ENCODE results near the gene APLF. TPM values are rescaled to one million over a fixed set of nuclear protein-coding genes. Genes with fewer than 3 reads are reported as not detected.

APLF gene
- total and polyA plus RNA-seq, 9 donors = 1.0 to 14.1 (median 9.3) TPM

DNA sequence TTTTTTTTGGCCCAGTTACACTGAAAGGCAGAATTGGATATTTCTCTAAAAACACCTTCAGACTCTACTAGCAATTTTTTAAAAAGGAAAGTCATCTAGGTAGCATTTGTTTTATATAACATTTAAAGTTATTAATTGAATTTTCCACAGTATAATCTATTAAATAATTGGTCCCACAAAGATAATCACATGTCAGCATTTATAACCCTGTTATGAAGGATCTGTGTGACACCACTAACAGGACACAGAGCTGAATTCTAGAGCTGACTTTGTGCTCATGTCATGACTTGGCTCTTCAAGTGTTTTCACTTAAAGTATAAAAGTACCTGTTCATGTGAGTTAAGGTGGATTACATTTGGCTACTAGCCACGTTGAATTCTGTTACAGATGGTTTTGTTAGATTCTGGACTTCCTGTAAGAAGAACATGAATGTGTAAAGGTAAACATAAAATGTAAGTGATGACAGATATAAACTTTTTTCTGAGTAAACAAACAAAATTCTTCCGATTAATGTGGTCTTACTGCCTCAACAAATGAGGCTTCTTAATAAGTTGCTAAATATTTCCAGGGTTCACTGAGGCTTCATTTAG is 106.9 kb downstream of the APLF start:
- no peak for DNase-seq
- Histone ChIP-seq H3K36me3 (no peaks in the 10 kb centered on the region), H3K9me3 (no peaks in the 10 kb centered on the region), H3K4me1 (ENCODE audit: insufficient read depth) (no peaks in the 10 kb centered on the region), H3K4me3 (no peak overlapping the region), H3K27ac (no peak overlapping the region), H3K27me3 (no peaks in the 10 kb centered on the region)
- WGBS, 3 donors = 72 to 89% (median 77%) methylated on average over 2 of the region's 2 CpGs
- TF ChIP-seq POLR2A (IDR thresholded peaks at IDR 0.05) = no peak
- no peak for TF ChIP-seq EP300 (IDR thresholded peaks at IDR 0.05)
- TF ChIP-seq, protein P1, sequence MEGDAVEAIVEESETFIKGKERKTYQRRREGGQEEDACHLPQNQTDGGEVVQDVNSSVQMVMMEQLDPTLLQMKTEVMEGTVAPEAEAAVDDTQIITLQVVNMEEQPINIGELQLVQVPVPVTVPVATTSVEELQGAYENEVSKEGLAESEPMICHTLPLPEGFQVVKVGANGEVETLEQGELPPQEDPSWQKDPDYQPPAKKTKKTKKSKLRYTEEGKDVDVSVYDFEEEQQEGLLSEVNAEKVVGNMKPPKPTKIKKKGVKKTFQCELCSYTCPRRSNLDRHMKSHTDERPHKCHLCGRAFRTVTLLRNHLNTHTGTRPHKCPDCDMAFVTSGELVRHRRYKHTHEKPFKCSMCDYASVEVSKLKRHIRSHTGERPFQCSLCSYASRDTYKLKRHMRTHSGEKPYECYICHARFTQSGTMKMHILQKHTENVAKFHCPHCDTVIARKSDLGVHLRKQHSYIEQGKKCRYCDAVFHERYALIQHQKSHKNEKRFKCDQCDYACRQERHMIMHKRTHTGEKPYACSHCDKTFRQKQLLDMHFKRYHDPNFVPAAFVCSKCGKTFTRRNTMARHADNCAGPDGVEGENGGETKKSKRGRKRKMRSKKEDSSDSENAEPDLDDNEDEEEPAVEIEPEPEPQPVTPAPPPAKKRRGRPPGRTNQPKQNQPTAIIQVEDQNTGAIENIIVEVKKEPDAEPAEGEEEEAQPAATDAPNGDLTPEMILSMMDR (IDR thresholded peaks at IDR 0.05) = no peak
- intact Hi-C loops (cut with DNase I) = no loop called here

DNA sequence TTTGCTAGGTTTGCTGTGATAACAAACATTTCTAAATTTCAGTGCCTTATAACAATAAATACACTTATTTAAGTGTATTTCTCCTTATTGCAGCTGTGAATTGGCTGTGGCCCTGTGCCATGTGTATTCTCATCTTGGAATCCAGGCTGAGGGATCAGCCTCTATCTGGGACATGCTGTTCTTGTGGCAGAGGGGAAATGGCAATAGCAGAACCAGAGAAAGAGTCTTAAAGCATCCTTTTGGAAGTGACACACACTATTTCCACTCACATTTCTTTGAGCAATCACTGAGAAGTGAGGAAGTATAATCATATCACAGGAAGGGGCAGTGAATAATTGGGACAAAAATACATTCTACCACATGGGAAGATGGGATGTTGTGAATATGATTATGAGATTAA is 109.8 kb downstream of the APLF start:
- H3K27ac ChIP-seq = no peak overlapping the region
- DNase-seq = no peak
- TF ChIP-seq, protein P1 (IDR thresholded peaks at IDR 0.05) = no peak
- no peak for TF ChIP-seq EP300 (IDR thresholded peaks at IDR 0.05)
- H3K36me3 ChIP-seq = no peaks in the 10 kb centered on the region
- no peaks in the 10 kb centered on the region for H3K27me3 ChIP-seq
- H3K4me3 ChIP-seq = no peak overlapping the region
- no peaks in the 10 kb centered on the region for H3K4me1 ChIP-seq (ENCODE audit: insufficient read depth)
- no peaks in the 10 kb centered on the region for H3K9me3 ChIP-seq
- intact Hi-C loops (cut with DNase I) = no loop called here

DNA sequence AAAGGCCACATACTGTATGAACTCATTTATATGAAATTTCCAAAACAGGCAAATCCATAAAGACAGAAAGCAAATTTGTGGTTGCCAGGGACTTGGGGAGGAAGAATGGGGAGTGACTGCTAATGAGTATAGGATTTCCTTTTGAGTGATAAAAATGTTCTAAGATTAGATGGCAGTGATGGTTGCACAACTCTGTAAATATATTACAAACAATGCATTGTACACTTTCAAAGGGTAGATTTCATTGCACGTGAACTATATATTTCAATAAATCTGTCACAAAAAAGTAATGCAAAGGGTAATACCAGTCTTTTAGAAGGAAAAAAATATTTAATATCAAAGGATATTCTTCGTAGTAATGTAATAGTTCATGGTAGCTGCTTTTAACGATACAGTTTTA is 112.3 kb downstream of the APLF start:
- H3K27me3 ChIP-seq = no peaks in the 10 kb centered on the region
- TF ChIP-seq, protein P1 (IDR thresholded peaks at IDR 0.05) = no peak
- TF ChIP-seq POLR2A (IDR thresholded peaks at IDR 0.05) = no peak
- no peak for TF ChIP-seq EP300 (IDR thresholded peaks at IDR 0.05)
- 94 to 98% (median 96%) methylated on average over 3 of the region's 3 CpGs for WGBS, 3 donors
- intact Hi-C loops (cut with DNase I) = no loop called here
- H3K27ac ChIP-seq = no peak overlapping the region
- H3K36me3 ChIP-seq = no peaks in the 10 kb centered on the region
- no peak for DNase-seq
- no peaks in the 10 kb centered on the region for H3K9me3 ChIP-seq
- H3K4me3 ChIP-seq = no peak overlapping the region
- no peaks in the 10 kb centered on the region for H3K4me1 ChIP-seq (ENCODE audit: insufficient read depth)

DNA sequence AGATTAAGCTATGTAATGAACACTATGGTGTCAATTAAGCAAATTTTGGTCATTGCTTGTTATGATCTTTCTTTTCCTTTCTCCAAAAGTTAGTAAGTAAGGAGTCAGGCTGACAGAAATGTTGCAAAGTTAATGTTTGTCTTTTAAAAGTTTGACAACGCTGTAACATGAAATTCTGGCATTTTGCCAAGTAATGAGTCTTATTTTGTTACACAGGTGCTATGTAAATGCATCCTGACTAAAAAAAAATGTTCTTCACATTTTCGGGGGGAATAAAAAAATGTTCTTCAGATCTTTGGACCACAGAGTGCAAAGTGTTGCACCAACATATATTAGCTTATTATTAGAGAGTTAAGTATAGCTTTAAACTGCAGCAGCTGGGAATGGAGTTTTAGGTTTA is 121.2 kb downstream of the APLF start:
- 70 to 87% (median 80%) methylated on average over 2 of the region's 2 CpGs for WGBS, 3 donors
- intact Hi-C loops (cut with DNase I) = no loop called here
- no peak overlapping the region for H3K4me3 ChIP-seq
- H3K4me1 ChIP-seq (ENCODE audit: insufficient read depth) = peaks cover 5% of the 10 kb centered on the region
- no peaks in the 10 kb centered on the region for H3K9me3 ChIP-seq
- DNase-seq = no peak
- no peaks in the 10 kb centered on the region for H3K36me3 ChIP-seq
- H3K27ac ChIP-seq = no peak overlapping the region
- no peaks in the 10 kb centered on the region for H3K27me3 ChIP-seq
- TF ChIP-seq, protein P1 (IDR thresholded peaks at IDR 0.05) = no peak
- TF ChIP-seq POLR2A (IDR thresholded peaks at IDR 0.05) (no peak), EP300 (IDR thresholded peaks at IDR 0.05) (no peak)

Measured in ovary (tissue), 9 donors.